Measurements from ENCODE around the gene CTXN3. TPM values are rescaled to one million over a fixed set of nuclear protein-coding genes. Genes with fewer than 3 reads are reported as not detected.
"Not testable (repeated sequence)": the region's sequence is repeated elsewhere in the genome, so short reads cannot be mapped to it uniquely, and the experiment has no call there.

The CTXN3 gene
- total RNA-seq, 1 donor from 2014 or later = not detected

DNA sequence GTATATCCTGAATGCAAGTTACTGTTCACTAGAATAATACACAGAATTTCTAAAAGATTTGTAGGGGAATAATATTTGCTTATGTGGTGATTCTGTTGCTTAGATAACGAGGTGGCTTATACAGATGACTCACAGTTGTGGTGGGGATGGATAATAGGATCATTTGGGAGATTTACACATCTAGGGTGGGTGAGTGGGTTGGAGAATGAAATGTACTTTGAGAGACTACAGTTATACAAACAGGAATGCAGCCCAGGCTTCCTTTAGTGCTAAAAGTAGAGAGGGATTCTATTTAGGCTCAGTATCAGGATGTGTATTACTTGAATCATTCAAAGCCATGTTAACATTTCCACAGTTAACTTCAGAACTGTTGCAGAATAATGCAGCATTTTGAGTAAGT lies 1.8 kb downstream of the CTXN3 start:
- no peak for DNase-seq (ENCODE audit: low spot score)

DNA sequence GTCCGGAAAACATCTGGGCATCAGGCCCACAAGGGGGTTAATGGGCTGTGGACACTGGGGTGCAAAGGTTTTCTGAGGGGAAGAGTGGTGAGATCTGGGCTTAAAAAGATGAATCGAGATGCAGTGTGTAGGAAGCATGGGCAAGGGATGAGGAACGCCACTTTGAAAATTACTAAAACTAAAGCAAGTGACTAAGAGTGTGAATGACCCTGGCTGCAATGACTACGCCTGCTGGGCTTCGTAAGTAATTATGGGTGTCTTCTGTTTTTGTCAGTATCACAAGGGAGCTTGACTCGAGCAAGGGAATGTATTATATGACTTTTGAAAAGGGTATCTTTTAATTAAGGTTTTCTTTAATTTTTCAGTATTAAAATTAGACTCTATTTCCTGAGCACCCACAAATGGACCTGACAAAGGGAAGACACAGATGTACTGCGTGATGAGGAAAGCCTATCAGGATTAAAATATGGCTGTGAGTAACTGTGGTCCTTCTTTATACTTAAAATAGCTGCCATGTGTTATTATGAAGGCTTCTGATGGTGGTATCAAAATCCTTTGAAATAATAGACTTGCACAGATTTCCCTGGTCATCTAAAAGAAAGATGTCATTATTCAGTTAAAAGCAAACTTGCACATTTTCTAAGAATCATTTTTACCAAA lies 4.2 kb downstream of the CTXN3 start:
- no peak for DNase-seq (ENCODE audit: low spot score)

- DNase-seq (ENCODE audit: low spot score) = no peak
Measured at GRCh38 chr5:127656825-127657224, 7.9 kb downstream of the CTXN3 start.

DNA sequence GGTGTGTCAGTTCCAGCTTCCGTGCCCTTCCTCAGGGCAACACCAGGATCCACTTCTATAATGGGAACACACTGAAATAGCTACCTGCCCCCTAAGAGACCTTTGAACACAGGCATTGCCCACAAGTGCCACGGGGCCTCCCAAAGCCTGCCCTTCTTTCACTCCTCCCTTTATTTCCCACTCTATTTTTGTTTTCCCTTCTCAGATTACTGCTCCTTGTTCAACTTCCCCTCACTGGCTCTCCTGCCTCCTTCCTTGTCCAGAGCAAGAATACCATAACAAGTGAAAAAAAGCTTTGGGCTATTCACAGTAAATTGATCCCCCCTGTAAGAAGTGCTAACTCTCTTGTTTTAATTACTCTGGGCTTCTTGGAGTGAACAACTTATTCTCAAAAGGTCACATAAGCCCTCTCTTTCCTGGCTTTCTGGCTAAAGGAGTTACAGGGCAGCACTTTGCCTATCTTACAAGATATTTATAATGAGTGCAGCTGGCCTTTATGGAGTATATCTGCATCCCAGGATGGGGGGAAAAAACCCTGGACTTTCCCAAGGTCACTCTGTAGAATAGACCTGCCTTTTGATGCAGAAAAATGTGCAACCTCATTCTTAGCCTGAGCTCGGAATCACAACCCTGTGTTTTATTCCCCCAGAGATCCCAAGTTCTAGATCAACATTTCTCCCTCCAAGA lies 11.3 kb downstream of the CTXN3 start:
- DNase-seq (ENCODE audit: low spot score) = no peak

DNA sequence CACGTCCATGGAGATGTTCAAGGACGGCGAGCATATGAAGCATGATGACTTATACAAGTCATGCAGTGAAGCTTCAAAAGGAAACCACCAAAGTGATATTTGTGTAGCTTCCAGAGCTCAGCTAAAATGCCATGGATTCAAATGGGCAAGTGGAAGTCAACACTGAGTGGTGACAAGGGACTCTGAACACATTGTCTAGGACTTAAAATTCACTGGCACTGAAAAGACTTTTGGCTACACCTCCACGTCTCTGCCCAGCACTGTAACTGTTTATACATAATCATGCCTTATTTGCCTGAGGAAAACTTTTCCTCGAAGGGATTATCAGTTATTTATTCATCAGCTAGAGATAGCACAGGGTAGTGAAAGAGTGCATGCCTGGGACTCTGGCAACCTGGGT lies 15.2 kb downstream of the CTXN3 start:
- DNase-seq (ENCODE audit: low spot score) = no peak

DNA sequence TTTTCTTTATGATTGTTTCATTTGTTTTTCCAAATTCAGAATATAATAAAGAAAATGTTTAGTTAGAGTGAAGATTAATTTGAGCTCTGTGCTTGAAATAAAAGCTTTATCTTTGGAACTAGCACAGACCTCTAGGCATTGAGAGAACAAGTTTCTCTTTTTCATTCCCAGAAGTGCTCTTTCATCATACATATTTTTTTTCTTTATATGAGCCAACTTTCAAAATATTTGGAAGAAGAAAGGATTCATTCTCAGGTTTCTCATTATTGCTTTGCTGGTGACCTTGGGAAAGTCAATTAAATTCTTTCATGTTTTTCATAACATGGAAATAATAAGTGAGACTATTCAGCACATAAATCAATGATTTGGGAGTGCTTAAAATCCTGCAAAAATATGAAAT lies 16.8 kb downstream of the CTXN3 start:
- DNase-seq (ENCODE audit: low spot score) = no peak

DNA sequence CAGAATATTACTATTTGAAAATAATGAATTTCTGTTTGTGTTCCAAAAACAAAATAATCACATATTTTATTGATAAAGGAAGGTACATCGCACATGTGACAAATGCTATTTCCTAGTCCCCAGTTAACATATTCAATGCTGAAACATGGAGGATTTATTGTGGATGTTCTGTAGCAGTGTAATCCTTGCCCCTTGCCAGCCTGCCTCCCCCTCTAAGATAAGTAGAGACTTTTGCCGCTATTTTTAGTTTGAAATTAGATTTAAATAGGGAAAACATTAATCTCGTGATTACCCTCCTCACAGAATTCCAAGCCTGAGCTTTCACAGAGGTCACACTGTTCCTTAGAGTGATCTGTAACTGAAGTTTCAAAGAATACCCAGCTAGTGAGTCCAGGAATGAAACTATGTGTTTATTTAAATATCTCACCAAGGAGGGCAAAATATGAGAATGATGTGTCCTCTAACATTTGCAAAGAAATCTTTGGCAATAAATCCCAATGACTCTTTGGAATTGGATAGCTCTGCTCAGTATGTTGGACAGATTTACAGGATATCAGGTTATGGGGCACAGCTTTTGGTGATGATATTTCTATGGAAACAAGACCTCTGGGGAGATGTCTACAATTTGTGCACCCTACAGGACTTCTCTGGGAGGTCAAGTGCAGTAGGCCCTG lies 17.3 kb downstream of the CTXN3 start:
- DNase-seq (ENCODE audit: low spot score) = no peak

DNA sequence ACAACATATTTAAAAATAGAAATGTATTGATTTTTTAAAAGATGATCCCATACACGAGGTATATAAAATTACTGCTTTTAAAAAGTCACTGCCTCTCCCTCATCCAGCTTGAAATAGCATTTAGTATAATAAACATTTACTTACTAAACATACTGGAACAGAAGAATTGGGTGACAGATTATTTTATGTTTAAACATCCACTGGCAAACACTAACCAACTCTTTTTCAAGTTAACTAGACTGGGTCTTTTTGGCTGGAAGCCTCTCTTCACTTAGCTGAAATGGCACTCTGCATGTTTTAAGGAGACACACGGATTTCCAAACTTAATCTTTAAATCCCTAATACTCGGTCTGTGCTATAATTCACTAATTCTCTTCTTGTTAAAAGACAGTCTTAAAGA lies 19.0 kb downstream of the CTXN3 start:
- DNase-seq (ENCODE audit: low spot score) = no peak

GRCh38 chr5:127671218-127671617 lies 22.3 kb downstream of the CTXN3 start:
- DNase-seq (ENCODE audit: low spot score) = no peak

DNA sequence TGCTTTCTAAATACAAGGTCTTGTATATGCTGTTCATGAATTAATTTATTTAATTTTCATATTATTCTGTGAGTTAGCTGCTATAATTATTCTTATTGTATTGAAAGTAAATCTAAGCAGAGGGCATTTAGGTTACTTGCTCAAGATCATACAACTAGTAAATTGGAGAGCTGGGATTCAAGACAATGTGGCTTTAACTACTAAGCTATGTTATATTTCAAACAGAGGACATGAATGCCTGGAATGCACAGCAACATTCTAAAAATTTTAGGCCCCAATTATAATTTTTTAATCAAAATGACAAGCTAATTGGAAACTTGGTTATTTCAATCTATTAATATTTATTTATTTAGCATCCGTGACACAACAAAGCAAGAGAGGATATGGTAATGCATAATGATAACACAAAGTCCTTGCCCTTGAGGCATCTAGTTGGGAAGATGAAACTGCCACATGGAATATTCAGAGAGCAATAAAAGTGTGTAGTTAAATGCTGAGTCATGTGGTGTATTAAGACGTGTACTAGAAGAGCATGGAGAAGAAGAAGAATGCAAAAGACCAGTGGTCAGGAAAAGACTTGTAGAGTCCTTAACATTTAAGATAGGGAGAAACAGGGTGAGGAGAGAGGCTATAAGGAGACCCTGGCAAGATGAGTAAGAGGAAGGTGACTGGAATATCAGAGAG lies 24.4 kb downstream of the CTXN3 start:
- no peak for DNase-seq (ENCODE audit: low spot score)

GRCh38 chr5:127676951-127677350 lies 28.1 kb downstream of the CTXN3 start:
- DNase-seq (ENCODE audit: low spot score) = not testable (repeated sequence)

- not testable (repeated sequence) for DNase-seq (ENCODE audit: low spot score)
Measured at GRCh38 chr5:127679691-127680330, 30.9 kb downstream of the CTXN3 start.

- DNase-seq (ENCODE audit: low spot score) = no peak
Measured at GRCh38 chr5:127680595-127680994, 31.7 kb downstream of the CTXN3 start.

- no peak for DNase-seq (ENCODE audit: low spot score)
Measured at GRCh38 chr5:127683008-127683407, 34.1 kb downstream of the CTXN3 start.

GRCh38 chr5:127684726-127685467 lies 36.0 kb downstream of the CTXN3 start:
- DNase-seq (ENCODE audit: low spot score) = no peak

GRCh38 chr5:127685662-127686061 lies 36.8 kb downstream of the CTXN3 start:
- no peak for DNase-seq (ENCODE audit: low spot score)

GRCh38 chr5:127686424-127686823 lies 37.5 kb downstream of the CTXN3 start:
- DNase-seq (ENCODE audit: low spot score) = no peak

DNA sequence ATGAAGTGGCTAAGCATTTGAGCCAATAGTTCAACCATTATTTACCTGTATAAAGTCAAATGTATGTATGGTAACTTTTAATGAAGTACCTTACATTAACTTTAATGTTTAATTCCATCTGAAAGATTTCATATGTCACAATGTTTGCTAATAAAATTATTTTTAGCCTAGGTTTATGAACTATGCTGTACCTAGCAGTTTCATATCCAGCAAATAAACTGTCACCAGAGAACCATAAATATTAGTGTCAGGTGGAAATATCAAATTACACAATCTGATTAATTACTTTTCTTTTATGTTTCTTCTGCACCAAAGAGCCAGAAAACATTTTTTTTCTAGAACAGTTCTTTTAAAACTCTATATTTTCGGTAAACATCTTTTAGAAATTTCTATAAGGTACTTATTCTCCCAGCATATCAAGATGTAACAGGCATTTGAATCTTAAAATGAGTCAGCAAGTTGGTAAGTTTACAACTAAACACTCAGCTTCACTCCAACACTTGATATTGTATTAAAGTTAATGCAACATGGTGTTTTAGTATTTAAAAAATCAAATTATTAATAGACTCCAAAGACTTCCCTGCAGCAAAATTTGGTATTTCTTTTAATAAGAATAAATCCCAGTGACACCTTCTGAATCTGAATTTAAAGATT lies 45.8 kb downstream of the CTXN3 start:
- no peak for DNase-seq (ENCODE audit: low spot score)

DNA sequence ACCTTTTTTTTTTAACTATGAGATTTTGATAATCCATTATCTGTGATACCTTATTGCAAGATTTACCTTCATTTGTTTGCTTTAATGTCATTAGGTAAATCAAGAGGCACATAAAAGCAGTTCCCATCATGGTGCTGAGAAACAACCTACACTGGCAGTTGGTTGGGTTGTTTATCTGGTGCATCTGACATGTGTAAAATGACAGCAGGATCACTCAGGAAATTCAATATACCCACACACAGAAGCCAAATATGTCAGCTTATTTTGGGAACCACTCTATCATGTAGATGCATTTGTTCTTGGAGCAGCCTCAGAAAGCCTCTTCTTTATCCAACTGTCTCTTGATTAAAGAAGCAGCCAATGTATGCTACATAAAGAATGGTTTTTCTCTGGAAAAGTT lies 46.5 kb downstream of the CTXN3 start:
- DNase-seq (ENCODE audit: low spot score) = no peak

DNA sequence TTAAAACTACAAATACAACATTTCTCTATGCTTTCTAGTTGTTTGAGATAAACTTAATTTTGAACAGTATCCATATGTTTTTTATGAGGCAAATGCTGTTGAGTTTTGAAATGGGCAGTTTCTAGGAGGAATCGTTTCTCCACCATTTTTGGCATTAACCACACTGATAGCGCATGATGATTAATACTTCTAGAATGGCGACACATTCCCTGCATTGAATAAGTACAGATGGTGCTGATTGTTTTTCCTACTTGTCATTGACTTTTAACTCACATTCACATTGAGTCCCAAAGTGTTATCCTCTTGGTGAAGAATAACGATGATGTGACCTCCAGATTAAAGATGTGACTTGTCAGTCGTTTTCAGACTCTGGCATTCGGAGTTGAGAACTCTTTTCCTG lies 47.8 kb downstream of the CTXN3 start:
- DNase-seq (ENCODE audit: low spot score) = no peak

All from ureter (tissue), 1 donor.